Measurements from ENCODE around the gene TMEM144. TPM values are rescaled to one million over a fixed set of nuclear protein-coding genes. Genes with fewer than 3 reads are reported as not detected.
"Not testable (repeated sequence)": the region's sequence is repeated elsewhere in the genome, so short reads cannot be mapped to it uniquely, and the experiment has no call there.

The TMEM144 gene
- total RNA-seq, 4 donors from 2014 or later = 3.4 to 12.8 (median 9.5) TPM

DNA sequence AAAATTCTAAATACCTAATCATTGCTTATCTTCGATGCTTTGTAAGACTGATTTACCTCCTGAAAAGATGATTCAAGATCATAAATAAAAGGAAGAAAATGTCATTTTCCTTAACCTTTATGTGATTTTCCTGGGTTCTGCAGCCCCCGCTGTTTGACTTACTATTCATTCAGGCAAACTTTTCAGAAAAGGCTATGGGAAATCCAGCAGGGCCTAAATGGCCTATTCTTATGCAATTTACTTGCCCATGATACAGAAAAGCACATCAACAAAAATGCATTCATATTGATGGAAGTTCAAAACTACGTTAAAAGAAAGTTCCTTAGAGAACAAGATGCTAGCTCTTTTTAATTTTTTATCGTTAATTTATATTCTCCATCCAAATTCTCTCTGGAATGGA is 51.2 kb downstream of the TMEM144 start:
- H3K4me1 ChIP-seq = no peaks in the 10 kb centered on the region
- no peak overlapping the region for H3K4me3 ChIP-seq
- no peaks in the 10 kb centered on the region for H3K27me3 ChIP-seq
- no peaks in the 10 kb centered on the region for H3K9me3 ChIP-seq
- no peak overlapping the region for H3K27ac ChIP-seq
- WGBS, 2 donors = 76 to 83% methylated on average over 4 of the region's 4 CpGs
- intact Hi-C loops (cut with DNase I) = no loop called here
- DNase-seq = no peak
- TF ChIP-seq POLR2A (IDR thresholded peaks at IDR 0.05) = no peak
- TF ChIP-seq, protein P1, sequence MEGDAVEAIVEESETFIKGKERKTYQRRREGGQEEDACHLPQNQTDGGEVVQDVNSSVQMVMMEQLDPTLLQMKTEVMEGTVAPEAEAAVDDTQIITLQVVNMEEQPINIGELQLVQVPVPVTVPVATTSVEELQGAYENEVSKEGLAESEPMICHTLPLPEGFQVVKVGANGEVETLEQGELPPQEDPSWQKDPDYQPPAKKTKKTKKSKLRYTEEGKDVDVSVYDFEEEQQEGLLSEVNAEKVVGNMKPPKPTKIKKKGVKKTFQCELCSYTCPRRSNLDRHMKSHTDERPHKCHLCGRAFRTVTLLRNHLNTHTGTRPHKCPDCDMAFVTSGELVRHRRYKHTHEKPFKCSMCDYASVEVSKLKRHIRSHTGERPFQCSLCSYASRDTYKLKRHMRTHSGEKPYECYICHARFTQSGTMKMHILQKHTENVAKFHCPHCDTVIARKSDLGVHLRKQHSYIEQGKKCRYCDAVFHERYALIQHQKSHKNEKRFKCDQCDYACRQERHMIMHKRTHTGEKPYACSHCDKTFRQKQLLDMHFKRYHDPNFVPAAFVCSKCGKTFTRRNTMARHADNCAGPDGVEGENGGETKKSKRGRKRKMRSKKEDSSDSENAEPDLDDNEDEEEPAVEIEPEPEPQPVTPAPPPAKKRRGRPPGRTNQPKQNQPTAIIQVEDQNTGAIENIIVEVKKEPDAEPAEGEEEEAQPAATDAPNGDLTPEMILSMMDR (IDR thresholded peaks at IDR 0.05) = no peak
- H3K36me3 ChIP-seq = no peaks in the 10 kb centered on the region

DNA sequence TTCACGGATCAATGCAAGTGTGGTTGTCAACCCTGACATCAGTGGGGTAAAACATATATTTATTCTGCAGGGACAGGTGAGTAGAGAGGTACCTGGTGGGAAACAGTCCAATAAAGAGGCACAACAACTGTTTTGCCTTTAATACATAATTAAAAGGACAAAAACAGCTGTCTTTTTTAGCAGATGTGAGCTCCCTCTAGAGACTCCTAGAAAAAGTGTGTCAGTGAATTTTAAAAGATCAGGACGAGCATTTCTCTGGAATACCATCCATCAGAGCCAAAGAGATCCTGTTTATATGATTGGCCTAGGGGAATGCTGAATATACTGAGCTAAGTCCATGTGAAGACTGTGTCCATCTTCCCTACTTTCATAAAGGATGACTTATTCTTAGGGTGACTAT is 58.3 kb downstream of the TMEM144 start:
- TF ChIP-seq POLR2A (IDR thresholded peaks at IDR 0.05) = no peak
- TF ChIP-seq, protein P1 (IDR thresholded peaks at IDR 0.05) = no peak
- DNase-seq = no peak
- H3K36me3 ChIP-seq = no peaks in the 10 kb centered on the region
- no peaks in the 10 kb centered on the region for H3K4me1 ChIP-seq
- 55 to 74% methylated on average over 2 of the region's 2 CpGs for WGBS, 2 donors
- H3K27me3 ChIP-seq = no peaks in the 10 kb centered on the region
- no peak overlapping the region for H3K4me3 ChIP-seq
- H3K9me3 ChIP-seq = no peaks in the 10 kb centered on the region
- intact Hi-C loops (cut with DNase I) = no loop called here
- H3K27ac ChIP-seq = no peak overlapping the region

DNA sequence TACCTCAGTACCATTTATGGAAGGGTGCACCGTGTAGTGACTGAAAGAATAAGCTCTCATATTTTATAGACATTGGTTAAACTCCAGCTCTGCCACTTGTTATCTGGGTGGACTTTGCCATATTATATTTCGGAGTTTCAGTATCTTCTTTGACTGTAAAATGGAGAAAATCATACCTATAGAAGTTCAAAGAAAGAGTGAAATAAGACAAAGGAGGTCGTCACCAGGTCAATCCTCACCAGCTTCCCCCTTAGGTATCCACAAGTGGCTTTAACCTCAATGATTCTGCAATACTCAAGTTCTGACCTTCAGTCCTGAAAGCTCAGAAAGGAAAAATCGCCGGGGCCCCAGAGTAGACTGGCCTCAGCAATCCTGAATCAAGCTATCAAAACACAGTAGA is 64.3 kb downstream of the TMEM144 start:
- TF ChIP-seq, protein P1 (IDR thresholded peaks at IDR 0.05) = no peak
- no peak for TF ChIP-seq POLR2A (IDR thresholded peaks at IDR 0.05)
- DNase-seq = no peak
- 76 to 83% methylated on average over 5 of the region's 5 CpGs for WGBS, 2 donors
- no peaks in the 10 kb centered on the region for H3K4me1 ChIP-seq
- no peaks in the 10 kb centered on the region for H3K9me3 ChIP-seq
- intact Hi-C loops (cut with DNase I) = no loop called here
- H3K36me3 ChIP-seq = no peaks in the 10 kb centered on the region
- no peak overlapping the region for H3K27ac ChIP-seq
- H3K27me3 ChIP-seq = no peaks in the 10 kb centered on the region
- H3K4me3 ChIP-seq = no peak overlapping the region

DNA sequence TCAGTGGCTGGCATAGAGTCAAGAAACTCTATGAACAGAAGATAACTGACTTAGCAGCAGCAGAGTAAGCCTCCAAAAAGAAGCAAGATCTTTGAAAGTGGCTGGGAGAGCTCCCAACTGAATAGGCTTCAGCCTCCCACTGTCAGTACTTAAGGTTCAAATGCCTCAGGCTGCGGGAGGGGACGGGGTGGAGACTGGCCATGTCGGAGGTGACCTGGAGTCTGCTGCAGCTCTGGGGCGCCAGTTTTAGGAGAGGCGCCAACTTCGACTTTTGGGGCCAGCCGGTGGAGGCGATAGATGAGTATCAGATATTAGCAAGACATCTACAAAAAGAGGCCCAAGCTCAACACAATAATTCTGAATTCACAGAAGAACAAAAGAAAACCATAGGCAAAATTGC is 67.3 kb downstream of the TMEM144 start:
- H3K27me3 ChIP-seq = no peaks in the 10 kb centered on the region
- H3K4me3 ChIP-seq = no peak overlapping the region
- TF ChIP-seq, protein P1 (IDR thresholded peaks at IDR 0.05) = no peak
- TF ChIP-seq POLR2A (IDR thresholded peaks at IDR 0.05) = no peak
- H3K4me1 ChIP-seq = no peaks in the 10 kb centered on the region
- no peak for DNase-seq
- WGBS, 2 donors = 88 to 93% methylated on average over 8 of the region's 8 CpGs
- no peaks in the 10 kb centered on the region for H3K9me3 ChIP-seq
- no peak overlapping the region for H3K27ac ChIP-seq
- no peaks in the 10 kb centered on the region for H3K36me3 ChIP-seq
- intact Hi-C loops (cut with DNase I) = no loop called here

DNA sequence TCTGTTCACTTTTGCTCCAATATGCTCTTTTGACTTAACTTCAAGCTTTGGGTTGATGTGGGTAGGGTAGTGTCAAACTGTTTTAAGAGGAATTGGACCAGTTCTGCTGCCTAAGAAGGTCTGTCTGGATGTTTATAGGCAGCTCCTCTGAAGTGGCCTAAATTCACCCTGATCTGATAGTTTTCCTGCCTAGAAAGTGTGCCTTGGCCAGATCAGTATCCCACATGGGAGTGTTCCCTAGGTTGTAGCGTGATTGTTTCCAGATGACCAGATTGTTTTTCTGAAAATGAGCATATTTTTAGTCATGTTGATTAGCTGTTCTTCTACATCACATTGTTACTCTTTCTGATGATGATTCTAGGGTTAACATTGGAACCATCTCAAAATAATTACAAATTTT is 68.8 kb downstream of the TMEM144 start:
- H3K27ac ChIP-seq; H3K4me3 ChIP-seq; H3K9me3 ChIP-seq; DNase-seq; H3K4me1 ChIP-seq; H3K27me3 ChIP-seq; H3K36me3 ChIP-seq; intact Hi-C loops (cut with DNase I): not testable (repeated sequence)
- WGBS, 2 donors = 86 to 92% methylated on average over 1 of the region's 1 CpG

DNA sequence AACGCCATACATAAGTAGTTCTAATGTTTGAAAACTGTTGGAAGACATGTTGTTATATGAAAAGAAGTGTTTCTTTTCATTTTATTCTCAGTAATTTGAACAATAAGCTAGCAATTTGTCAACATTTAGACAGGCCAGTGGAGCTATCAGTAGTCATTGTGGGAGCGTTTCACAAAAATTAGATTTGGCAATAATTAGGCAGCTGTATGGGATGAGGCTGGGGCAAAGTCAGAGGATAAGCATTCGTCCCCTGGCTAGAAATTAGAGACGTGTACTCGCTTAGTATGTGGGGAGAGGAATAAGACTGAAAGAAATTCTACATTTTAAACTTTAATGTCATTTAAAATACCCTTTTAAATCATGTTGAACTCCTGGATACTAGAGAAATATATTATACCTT is 70.6 kb downstream of the TMEM144 start:
- intact Hi-C loops (cut with DNase I) = no loop called here
- H3K9me3 ChIP-seq = no peaks in the 10 kb centered on the region
- H3K27me3 ChIP-seq = no peaks in the 10 kb centered on the region
- H3K4me3 ChIP-seq = no peak overlapping the region
- 69 to 76% methylated on average over 5 of the region's 5 CpGs for WGBS, 2 donors
- no peaks in the 10 kb centered on the region for H3K4me1 ChIP-seq
- no peak overlapping the region for H3K27ac ChIP-seq
- no peaks in the 10 kb centered on the region for H3K36me3 ChIP-seq
- no peak for DNase-seq
- TF ChIP-seq, protein P1 (IDR thresholded peaks at IDR 0.05) = no peak
- TF ChIP-seq POLR2A (IDR thresholded peaks at IDR 0.05) = no peak
